ENCODE data around the gene MAP2K5.
A peak's percentile ranks its signal among the peaks of the same experiment; 100 is the strongest.

Gene MAP2K5

GRCh38 chr15:67796196-67797127 is 254.0 kb downstream of the MAP2K5 start:
- peak overlapping the region; percentile 34 for H3K9ac ChIP-seq (ENCODE audit: low read depth, low read length, poor library complexity, severe bottlenecking)
- peaks cover 10% of the 10 kb centered on the region for H3K9me3 ChIP-seq (ENCODE audit: insufficient read depth, low read depth, low read length)
- no peak overlapping the region for H2AFZ ChIP-seq (ENCODE audit: low read length)
- peak overlapping the region; percentile 48 for H3K4me2 ChIP-seq (ENCODE audit: low read depth, low read length, poor library complexity, severe bottlenecking)
- peaks cover 7% of the 10 kb centered on the region for H3F3A ChIP-seq (ENCODE audit: low read depth)
- TF ChIP-seq EZH2phosphoT487 (IDR thresholded peaks at IDR 0.05; ENCODE audit: borderline replicate concordance) (no peak), CTCF (conservative IDR thresholded peaks at IDR 0.05; ENCODE audit: low read length) (no peak)
- H3K27me3 ChIP-seq (ENCODE audit: insufficient read depth, low read length, poor library complexity, severe bottlenecking) = no peaks in the 10 kb centered on the region
- no peaks in the 10 kb centered on the region for H3K9me2 ChIP-seq (replicated peaks; ENCODE audit: low read depth, low read length)
- peak overlapping the region; percentile 1 for H3K4me3 ChIP-seq (ENCODE audit: low read length, poor library complexity, severe bottlenecking)
- H3K79me2 ChIP-seq (ENCODE audit: insufficient read depth, low read length) = no peaks in the 10 kb centered on the region
- H3K36me3 ChIP-seq (ENCODE audit: insufficient read depth, low read length) = peaks cover 8% of the 10 kb centered on the region; the same call in 1 of the 2 replicates
- H4K20me1 ChIP-seq (ENCODE audit: insufficient read depth, low read length, poor library complexity, severe bottlenecking) = no peaks in the 10 kb centered on the region
- peaks cover 22% of the 10 kb centered on the region for H3K4me1 ChIP-seq (ENCODE audit: insufficient read depth, low read length, poor library complexity, severe bottlenecking)

GRCh38 chr15:67799801-67800205 is 257.3 kb downstream of the MAP2K5 start:
- H3K4me1 ChIP-seq (ENCODE audit: insufficient read depth, low read length, poor library complexity, severe bottlenecking) = peaks cover 23% of the 10 kb centered on the region
- no peak overlapping the region for H3K4me3 ChIP-seq (ENCODE audit: low read length, poor library complexity, severe bottlenecking)
- TF ChIP-seq CTCF (conservative IDR thresholded peaks at IDR 0.05; ENCODE audit: low read length) (no peak), EZH2phosphoT487 (IDR thresholded peaks at IDR 0.05; ENCODE audit: borderline replicate concordance) (no peak)
- no peak overlapping the region for H3K9ac ChIP-seq (ENCODE audit: low read depth, low read length, poor library complexity, severe bottlenecking)
- no peaks in the 10 kb centered on the region for H3K9me2 ChIP-seq (replicated peaks; ENCODE audit: low read depth, low read length)
- peaks cover 7% of the 10 kb centered on the region; the same call in 1 of the 2 replicates for H3K36me3 ChIP-seq (ENCODE audit: insufficient read depth, low read length)
- no peak overlapping the region for H3K4me2 ChIP-seq (ENCODE audit: low read depth, low read length, poor library complexity, severe bottlenecking)
- H3F3A ChIP-seq (ENCODE audit: low read depth) = peaks cover 7% of the 10 kb centered on the region
- H3K27me3 ChIP-seq (ENCODE audit: insufficient read depth, low read length, poor library complexity, severe bottlenecking) = no peaks in the 10 kb centered on the region
- no peaks in the 10 kb centered on the region for H4K20me1 ChIP-seq (ENCODE audit: insufficient read depth, low read length, poor library complexity, severe bottlenecking)
- H3K9me3 ChIP-seq (ENCODE audit: insufficient read depth, low read depth, low read length) = peaks cover 7% of the 10 kb centered on the region
- H3K79me2 ChIP-seq (ENCODE audit: insufficient read depth, low read length) = no peaks in the 10 kb centered on the region
- H2AFZ ChIP-seq (ENCODE audit: low read length) = no peak overlapping the region

GRCh38 chr15:67801142-67801541 is 258.6 kb downstream of the MAP2K5 start:
- peaks cover 3% of the 10 kb centered on the region; the same call in 1 of the 2 replicates for H3K36me3 ChIP-seq (ENCODE audit: insufficient read depth, low read length)
- no peak overlapping the region for H2AFZ ChIP-seq (ENCODE audit: low read length)
- no peak overlapping the region for H3K4me3 ChIP-seq (ENCODE audit: low read length, poor library complexity, severe bottlenecking)
- no peaks in the 10 kb centered on the region for H3K27me3 ChIP-seq (ENCODE audit: insufficient read depth, low read length, poor library complexity, severe bottlenecking)
- peaks cover 3% of the 10 kb centered on the region; the same call in 1 of the 2 replicates for H3F3A ChIP-seq (ENCODE audit: low read depth)
- no peak overlapping the region for H3K9ac ChIP-seq (ENCODE audit: low read depth, low read length, poor library complexity, severe bottlenecking)
- no peaks in the 10 kb centered on the region for H3K79me2 ChIP-seq (ENCODE audit: insufficient read depth, low read length)
- H4K20me1 ChIP-seq (ENCODE audit: insufficient read depth, low read length, poor library complexity, severe bottlenecking) = no peaks in the 10 kb centered on the region
- H3K9me3 ChIP-seq (ENCODE audit: insufficient read depth, low read depth, low read length) = no peaks in the 10 kb centered on the region
- TF ChIP-seq CTCF (conservative IDR thresholded peaks at IDR 0.05; ENCODE audit: low read length) (no peak), EZH2phosphoT487 (IDR thresholded peaks at IDR 0.05; ENCODE audit: borderline replicate concordance) (no peak)
- no peak overlapping the region for H3K4me2 ChIP-seq (ENCODE audit: low read depth, low read length, poor library complexity, severe bottlenecking)
- no peaks in the 10 kb centered on the region for H3K9me2 ChIP-seq (replicated peaks; ENCODE audit: low read depth, low read length)
- H3K4me1 ChIP-seq (ENCODE audit: insufficient read depth, low read length, poor library complexity, severe bottlenecking) = peaks cover 27% of the 10 kb centered on the region
